Measurements from ENCODE around the gene TACC2. TPM values are rescaled to one million over a fixed set of nuclear protein-coding genes. Genes with fewer than 3 reads are reported as not detected.
A peak's percentile ranks its signal among the peaks of the same experiment; 100 is the strongest.

The TACC2 gene
- total RNA-seq, 1 donor from 2014 or later = 37.6 TPM

- Histone ChIP-seq H3K27ac (ENCODE audit: low read depth, low read length) (peak overlapping the region; percentile 64), H3K27me3 (ENCODE audit: control insufficient read depth in 3 of 3, insufficient read depth in 3 of 3, low read length in 3 of 3) (no peaks in the 10 kb centered on the region), H3K36me3 (ENCODE audit: control insufficient read depth in 3 of 3, insufficient read depth in 3 of 3, low read length in 3 of 3) (peaks cover 8 to 14% (median 9%) of the 10 kb centered on the region in 3 donors), H3K4me1 (ENCODE audit: control insufficient read depth in 3 of 3, insufficient read depth in 3 of 3, low read length in 3 of 3) (peaks cover 44 to 68% (median 62%) of the 10 kb centered on the region in 3 donors), H3K9ac (ENCODE audit: low read depth in 1 of 3, low read length in 3 of 3) (peak overlapping the region in 1 of 3 donors; percentile 17), H3K4me3 (ENCODE audit: low read length in 3 of 3) (no peak overlapping the region), H3K9me3 (ENCODE audit: control insufficient read depth in 3 of 3, low read length in 3 of 3) (no peaks in the 10 kb centered on the region)
These were observed 165.1 kb downstream of the TACC2 start for GRCh38 chr10:122154031-122154544.

GRCh38 chr10:122154545-122155366 lies 165.8 kb downstream of the TACC2 start:
- H3K27me3 ChIP-seq (ENCODE audit: control insufficient read depth in 3 of 3, insufficient read depth in 3 of 3, low read length in 3 of 3) = no peaks in the 10 kb centered on the region
- peak overlapping the region in 2 of 3 donors; percentile 3 to 35 for H3K9ac ChIP-seq (ENCODE audit: low read depth in 1 of 3, low read length in 3 of 3)
- peaks cover 8 to 14% (median 12%) of the 10 kb centered on the region in 3 donors for H3K36me3 ChIP-seq (ENCODE audit: control insufficient read depth in 3 of 3, insufficient read depth in 3 of 3, low read length in 3 of 3)
- peak overlapping the region in 2 of 3 donors; percentile 4 to 29 for H3K4me3 ChIP-seq (ENCODE audit: low read length in 3 of 3)
- H3K9me3 ChIP-seq (ENCODE audit: control insufficient read depth in 3 of 3, low read length in 3 of 3) = no peaks in the 10 kb centered on the region
- H3K4me1 ChIP-seq (ENCODE audit: control insufficient read depth in 3 of 3, insufficient read depth in 3 of 3, low read length in 3 of 3) = peaks cover 39 to 69% (median 63%) of the 10 kb centered on the region in 3 donors
- peak overlapping the region; percentile 64 for H3K27ac ChIP-seq (ENCODE audit: low read depth, low read length)

- H3K27ac ChIP-seq (ENCODE audit: low read depth, low read length) = no peak overlapping the region
- H3K36me3 ChIP-seq (ENCODE audit: control insufficient read depth in 3 of 3, insufficient read depth in 3 of 3, low read length in 3 of 3) = peaks cover 5 to 12% (median 8%) of the 10 kb centered on the region in 3 donors
- H3K9ac ChIP-seq (ENCODE audit: low read depth in 1 of 3, low read length in 3 of 3) = no peak overlapping the region
- no peak overlapping the region for H3K4me3 ChIP-seq (ENCODE audit: low read length in 3 of 3)
- no peaks in the 10 kb centered on the region for H3K27me3 ChIP-seq (ENCODE audit: control insufficient read depth in 3 of 3, insufficient read depth in 3 of 3, low read length in 3 of 3)
- no peaks in the 10 kb centered on the region for H3K9me3 ChIP-seq (ENCODE audit: control insufficient read depth in 3 of 3, low read length in 3 of 3)
- H3K4me1 ChIP-seq (ENCODE audit: control insufficient read depth in 3 of 3, insufficient read depth in 3 of 3, low read length in 3 of 3) = peaks cover 26 to 55% (median 47%) of the 10 kb centered on the region in 3 donors
These were observed 168.5 kb downstream of the TACC2 start for GRCh38 chr10:122157451-122157850.

- Histone ChIP-seq H3K9me3 (ENCODE audit: control insufficient read depth in 3 of 3, low read length in 3 of 3) (no peaks in the 10 kb centered on the region), H3K4me1 (ENCODE audit: control insufficient read depth in 3 of 3, insufficient read depth in 3 of 3, low read length in 3 of 3) (peaks cover 31 to 54% (median 46%) of the 10 kb centered on the region in 3 donors), H3K27ac (ENCODE audit: low read depth, low read length) (no peak overlapping the region), H3K9ac (ENCODE audit: low read depth in 1 of 3, low read length in 3 of 3) (no peak overlapping the region), H3K36me3 (ENCODE audit: control insufficient read depth in 3 of 3, insufficient read depth in 3 of 3, low read length in 3 of 3) (peaks cover 4 to 12% (median 8%) of the 10 kb centered on the region in 3 donors), H3K27me3 (ENCODE audit: control insufficient read depth in 3 of 3, insufficient read depth in 3 of 3, low read length in 3 of 3) (no peaks in the 10 kb centered on the region), H3K4me3 (ENCODE audit: low read length in 3 of 3) (no peak overlapping the region)
These were observed 169.4 kb downstream of the TACC2 start for GRCh38 chr10:122158362-122158761.

- H3K4me3 ChIP-seq (ENCODE audit: low read length in 3 of 3) = no peak overlapping the region
- H3K27ac ChIP-seq (ENCODE audit: low read depth, low read length) = no peak overlapping the region
- H3K4me1 ChIP-seq (ENCODE audit: control insufficient read depth in 3 of 3, insufficient read depth in 3 of 3, low read length in 3 of 3) = peaks cover 22 to 51% (median 43%) of the 10 kb centered on the region in 3 donors
- H3K9ac ChIP-seq (ENCODE audit: low read depth in 1 of 3, low read length in 3 of 3) = no peak overlapping the region
- no peaks in the 10 kb centered on the region for H3K9me3 ChIP-seq (ENCODE audit: control insufficient read depth in 3 of 3, low read length in 3 of 3)
- peaks cover 2 to 12% (median 8%) of the 10 kb centered on the region in 3 donors for H3K36me3 ChIP-seq (ENCODE audit: control insufficient read depth in 3 of 3, insufficient read depth in 3 of 3, low read length in 3 of 3)
- H3K27me3 ChIP-seq (ENCODE audit: control insufficient read depth in 3 of 3, insufficient read depth in 3 of 3, low read length in 3 of 3) = no peaks in the 10 kb centered on the region
These were observed 170.4 kb downstream of the TACC2 start for GRCh38 chr10:122159141-122159970.

DNA sequence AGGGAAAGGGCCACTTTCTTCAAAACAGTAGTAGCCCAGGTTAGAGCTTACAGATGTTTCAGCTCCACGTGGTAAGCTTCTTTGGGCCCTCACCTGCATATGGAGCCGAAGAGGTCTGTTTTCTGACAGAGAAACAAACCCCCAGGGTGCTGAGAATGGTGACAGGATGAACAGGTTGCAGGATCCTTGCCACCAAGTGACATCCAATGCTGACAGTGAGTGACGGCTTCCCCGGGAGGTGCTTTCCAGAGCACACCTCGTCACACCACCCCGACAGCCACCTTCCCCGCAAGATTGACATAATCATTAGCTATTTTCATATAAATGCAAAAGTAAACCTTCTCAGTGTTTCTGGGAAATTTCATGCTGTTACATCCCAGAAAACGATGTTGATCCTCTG lies 172.8 kb downstream of the TACC2 start:
- peaks cover 10 to 46% (median 33%) of the 10 kb centered on the region in 3 donors for H3K4me1 ChIP-seq (ENCODE audit: control insufficient read depth in 3 of 3, insufficient read depth in 3 of 3, low read length in 3 of 3)
- H3K9me3 ChIP-seq (ENCODE audit: control insufficient read depth in 3 of 3, low read length in 3 of 3) = no peaks in the 10 kb centered on the region
- H3K27ac ChIP-seq (ENCODE audit: low read depth, low read length) = no peak overlapping the region
- H3K4me3 ChIP-seq (ENCODE audit: low read length in 3 of 3) = no peak overlapping the region
- no peak overlapping the region for H3K9ac ChIP-seq (ENCODE audit: low read depth in 1 of 3, low read length in 3 of 3)
- peaks cover 2 to 15% (median 8%) of the 10 kb centered on the region in 3 donors for H3K36me3 ChIP-seq (ENCODE audit: control insufficient read depth in 3 of 3, insufficient read depth in 3 of 3, low read length in 3 of 3)
- H3K27me3 ChIP-seq (ENCODE audit: control insufficient read depth in 3 of 3, insufficient read depth in 3 of 3, low read length in 3 of 3) = no peaks in the 10 kb centered on the region

DNA sequence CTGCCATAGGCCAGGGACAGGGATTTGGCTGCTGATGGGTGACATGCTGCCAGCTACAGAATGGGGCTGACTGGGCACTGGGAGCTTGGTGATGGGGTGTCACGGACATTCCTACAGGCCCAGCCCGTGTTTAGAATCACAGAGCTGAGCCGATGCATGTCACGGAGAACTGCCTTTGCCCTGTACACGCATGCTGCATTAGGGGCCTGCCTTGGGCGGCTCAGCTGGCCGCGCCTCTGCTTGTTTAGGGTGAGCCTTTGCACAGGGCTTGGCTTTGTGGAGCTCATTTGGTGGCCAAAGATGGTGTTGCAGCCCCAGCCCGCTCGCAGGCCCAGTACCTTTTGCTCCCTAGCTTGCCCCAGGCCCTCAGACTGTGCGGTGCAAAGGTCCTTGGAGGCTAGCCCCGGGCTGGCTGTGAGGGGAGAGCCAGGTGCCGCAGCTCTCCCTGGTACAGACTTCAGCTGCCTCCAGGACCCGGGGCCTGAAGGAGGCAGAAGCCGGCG lies 173.8 kb downstream of the TACC2 start:
- Histone ChIP-seq H3K9ac (ENCODE audit: low read depth in 1 of 3, low read length in 3 of 3) (peak overlapping the region in 1 of 3 donors; percentile 16), H3K4me1 (ENCODE audit: control insufficient read depth in 3 of 3, insufficient read depth in 3 of 3, low read length in 3 of 3) (peaks cover 10 to 46% (median 33%) of the 10 kb centered on the region in 3 donors), H3K36me3 (ENCODE audit: control insufficient read depth in 3 of 3, insufficient read depth in 3 of 3, low read length in 3 of 3) (peaks cover 2 to 17% (median 8%) of the 10 kb centered on the region in 3 donors), H3K4me3 (ENCODE audit: low read length in 3 of 3) (no peak overlapping the region), H3K27ac (ENCODE audit: low read depth, low read length) (no peak overlapping the region), H3K27me3 (ENCODE audit: control insufficient read depth in 3 of 3, insufficient read depth in 3 of 3, low read length in 3 of 3) (no peaks in the 10 kb centered on the region), H3K9me3 (ENCODE audit: control insufficient read depth in 3 of 3, low read length in 3 of 3) (no peaks in the 10 kb centered on the region)

GRCh38 chr10:122163174-122164022 lies 174.4 kb downstream of the TACC2 start:
- peaks cover 10 to 46% (median 33%) of the 10 kb centered on the region in 3 donors for H3K4me1 ChIP-seq (ENCODE audit: control insufficient read depth in 3 of 3, insufficient read depth in 3 of 3, low read length in 3 of 3)
- no peaks in the 10 kb centered on the region for H3K27me3 ChIP-seq (ENCODE audit: control insufficient read depth in 3 of 3, insufficient read depth in 3 of 3, low read length in 3 of 3)
- no peak overlapping the region for H3K4me3 ChIP-seq (ENCODE audit: low read length in 3 of 3)
- peak overlapping the region in 1 of 3 donors; percentile 25 for H3K9ac ChIP-seq (ENCODE audit: low read depth in 1 of 3, low read length in 3 of 3)
- no peaks in the 10 kb centered on the region for H3K9me3 ChIP-seq (ENCODE audit: control insufficient read depth in 3 of 3, low read length in 3 of 3)
- no peak overlapping the region for H3K27ac ChIP-seq (ENCODE audit: low read depth, low read length)
- peaks cover 2 to 17% (median 8%) of the 10 kb centered on the region in 3 donors for H3K36me3 ChIP-seq (ENCODE audit: control insufficient read depth in 3 of 3, insufficient read depth in 3 of 3, low read length in 3 of 3)

- Histone ChIP-seq H3K9ac (ENCODE audit: low read depth in 1 of 3, low read length in 3 of 3) (peak overlapping the region in 1 of 3 donors; percentile 25), H3K4me3 (ENCODE audit: low read length in 3 of 3) (no peak overlapping the region), H3K4me1 (ENCODE audit: control insufficient read depth in 3 of 3, insufficient read depth in 3 of 3, low read length in 3 of 3) (peaks cover 10 to 42% (median 32%) of the 10 kb centered on the region in 3 donors), H3K27ac (ENCODE audit: low read depth, low read length) (no peak overlapping the region), H3K9me3 (ENCODE audit: control insufficient read depth in 3 of 3, low read length in 3 of 3) (no peaks in the 10 kb centered on the region), H3K27me3 (ENCODE audit: control insufficient read depth in 3 of 3, insufficient read depth in 3 of 3, low read length in 3 of 3) (no peaks in the 10 kb centered on the region), H3K36me3 (ENCODE audit: control insufficient read depth in 3 of 3, insufficient read depth in 3 of 3, low read length in 3 of 3) (peaks cover 6 to 12% (median 10%) of the 10 kb centered on the region in 3 donors)
These were observed 175.1 kb downstream of the TACC2 start for GRCh38 chr10:122164023-122164601.
